Mucosa of descending colon (tissue), 3 donors: ENCODE measurements around the gene PRDM16. TPM values are rescaled to one million over a fixed set of nuclear protein-coding genes. Genes with fewer than 3 reads are reported as not detected.

Experiments
- ATAC-seq: fragments of 200-7000 bp; cut with Tn5 transposase; one replicate; pipeline ENCODE4 v1.9.1; 2020; ENCODE audit warnings: mild to moderate bottlenecking, moderate library complexity
- DNase-seq, 3 donors: peaks; one replicate each; pipeline ENCODE4 v3.0.0-alpha.2; 2020
- H3K36me3 ChIP-seq: fragments of 200-600 bp; one replicate; pipeline ENCODE4 v1.8.0; 2021; ENCODE audit warnings: low read depth, mild to moderate bottlenecking
- H3K4me1 ChIP-seq: fragments of 200-600 bp; one replicate; pipeline ENCODE4 v1.8.0; 2021; ENCODE audit warnings: low read depth, mild to moderate bottlenecking
- H3K4me3 ChIP-seq: fragments of 200-600 bp; one replicate; pipeline ENCODE4 v1.8.0; 2021; ENCODE audit warnings: mild to moderate bottlenecking
- H3K9me3 ChIP-seq: fragments of 200-600 bp; one replicate; pipeline ENCODE4 v1.8.0; 2021; ENCODE audit warnings: mild to moderate bottlenecking
- CTCF ChIP-seq: fragments of 200-600 bp; IDR thresholded peaks from one replicate; pipeline ENCODE4 v1.8.0; 2022; ENCODE audit warnings: antibody characterized with exemption, mild to moderate bottlenecking
- intact Hi-C, 2 donors: fragments of 100-400 bp; cut with DNase I in 1 of 2; cut with micrococcal nuclease in 1 of 2; formaldehyde crosslinking; loops; one replicate each; pipeline versions ENCODE4 v1.11.0 to v1.11.1; 2022; cut with DNase I, micrococcal nuclease
- total RNA-seq, 3 donors: library from RNA; stranded (reverse); fragmentation: NEBNext Ultra II Directional in 2 of 3; extraction: Animal tissue kit (Norgen Biotek cat#: 25700) in 2 of 3; gene quantifications; one replicate each; pipeline versions ENCODE4 v1.2.1 to v1.2.4, GENCODE V29; 2021 to 2023
- donor health status: DM: no; HTN: no; CAD: no; lungs with moderate emphysema.
- donor health status: DM: no; HTN: no; CAD: no.
- donor health status: DM: no; HTN: yes; CAD: no.

Gene PRDM16
- total RNA-seq, 3 donors from 2014 or later = 1.6 to 2.5 (median 2.4) TPM

DNA sequence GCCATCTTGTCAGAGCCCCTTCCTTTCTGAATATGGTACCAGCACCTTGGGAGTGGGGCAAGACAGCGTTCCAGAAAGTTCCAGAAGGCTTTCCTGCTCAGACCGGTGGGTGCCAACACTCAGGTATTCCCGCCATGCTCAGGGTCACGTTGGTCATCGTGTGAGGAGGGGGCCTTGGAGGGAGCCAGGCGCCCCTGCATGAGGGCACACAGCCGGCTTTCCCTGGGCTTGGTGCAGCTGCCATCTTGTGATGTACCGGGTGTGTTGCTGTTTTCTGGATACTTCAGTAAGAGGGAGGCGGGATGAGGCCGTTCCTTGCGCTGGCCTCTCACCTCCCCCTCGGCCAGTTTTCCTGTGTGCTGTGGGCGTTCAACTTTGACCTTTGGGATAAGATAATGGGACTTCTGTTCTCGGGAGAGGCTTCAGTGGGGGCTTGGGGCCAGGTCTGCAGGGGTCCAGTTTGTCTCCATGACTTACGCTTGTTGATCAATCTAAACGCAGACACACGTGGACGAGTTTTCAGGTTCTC, 69.7 kb downstream of the PRDM16 start:
- ATAC-seq = no peak
- TF ChIP-seq CTCF = no peak
- Histone ChIP-seq H3K9me3 (no peaks in the 10 kb centered on the region), H3K36me3 (no peaks in the 10 kb centered on the region), H3K4me3 (no peak overlapping the region), H3K4me1 (peaks cover 3% of the 10 kb centered on the region)
- DNase-seq = no peak
- intact Hi-C loops = no loop called here

DNA sequence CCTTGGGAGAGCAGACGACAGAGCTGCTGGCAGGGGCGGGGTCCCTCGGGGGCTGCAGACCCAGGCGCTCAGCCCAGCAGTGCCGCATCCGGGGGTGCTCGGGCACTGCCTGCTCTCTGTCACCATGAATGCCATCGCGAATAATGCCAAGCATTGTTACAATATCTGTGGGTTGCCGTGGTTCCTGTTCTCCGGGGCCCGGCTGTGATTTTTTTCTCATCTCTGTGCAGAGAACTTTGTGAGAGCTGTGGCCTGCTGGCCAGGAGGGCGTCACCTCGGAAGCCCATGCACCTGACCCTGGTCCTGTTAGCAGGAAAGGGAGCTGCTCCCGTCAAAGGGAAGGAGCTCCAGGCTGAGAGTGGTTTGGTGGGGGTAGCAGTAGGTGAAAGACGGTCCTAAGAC, 70.4 kb downstream of the PRDM16 start:
- DNase-seq (no peak), ATAC-seq (no peak)
- Histone ChIP-seq H3K36me3 (no peaks in the 10 kb centered on the region), H3K9me3 (no peaks in the 10 kb centered on the region), H3K4me1 (no peaks in the 10 kb centered on the region), H3K4me3 (no peak overlapping the region)
- TF ChIP-seq CTCF = no peak
- intact Hi-C loops = no loop called here

DNA sequence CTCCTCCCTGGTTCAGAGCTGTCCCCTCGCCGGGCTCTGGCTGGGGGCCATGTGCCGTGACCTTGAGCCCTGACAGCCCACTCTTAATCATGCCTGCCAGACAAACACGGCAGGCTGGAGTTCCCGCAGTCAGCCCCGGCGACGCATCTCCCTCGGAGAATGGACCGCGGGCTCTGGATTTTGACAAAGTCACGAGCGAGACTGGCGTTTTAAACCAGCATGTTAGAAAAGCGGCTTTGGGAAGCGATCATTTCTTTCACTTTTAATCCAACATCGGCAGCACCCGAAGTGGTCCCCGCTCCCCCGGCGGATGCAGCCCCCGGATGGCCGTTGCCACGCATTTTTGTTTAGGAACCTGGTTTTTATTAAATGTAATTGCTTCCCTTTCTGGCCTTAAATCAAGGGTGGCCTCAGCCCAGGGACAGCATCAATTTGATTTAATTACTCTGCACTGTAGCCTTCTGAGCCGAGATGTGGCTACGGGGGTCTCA, 70.9 kb downstream of the PRDM16 start:
- Histone ChIP-seq H3K4me3 (no peak overlapping the region), H3K4me1 (no peaks in the 10 kb centered on the region), H3K36me3 (no peaks in the 10 kb centered on the region), H3K9me3 (no peaks in the 10 kb centered on the region)
- no peak for DNase-seq
- TF ChIP-seq CTCF = no peak
- no peak for ATAC-seq
- intact Hi-C loops = no loop called here

DNA sequence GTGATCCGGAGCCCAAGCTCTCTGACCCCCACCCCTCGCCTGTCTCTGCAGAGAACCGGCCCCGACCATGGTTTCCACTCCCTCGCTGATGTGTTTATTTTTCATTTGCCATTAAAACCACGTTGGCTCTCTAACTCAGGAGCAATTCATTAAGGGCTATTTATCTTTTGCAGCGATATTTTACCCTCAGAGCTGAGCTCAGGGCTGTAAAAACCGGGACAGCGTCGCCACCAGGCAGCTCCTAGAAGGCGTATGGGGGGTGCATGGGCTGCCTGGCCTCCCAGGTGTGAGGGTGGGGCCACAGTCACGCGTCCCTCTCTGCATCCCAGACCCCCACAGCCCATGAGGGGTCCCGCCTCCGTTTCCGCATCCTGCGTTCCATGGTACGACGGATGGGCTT, 71.4 kb downstream of the PRDM16 start:
- no peak for ATAC-seq
- Histone ChIP-seq H3K4me3 (no peak overlapping the region), H3K36me3 (no peaks in the 10 kb centered on the region), H3K9me3 (no peaks in the 10 kb centered on the region), H3K4me1 (no peaks in the 10 kb centered on the region)
- DNase-seq = no peak
- TF ChIP-seq CTCF = no peak
- intact Hi-C loops = no loop called here

DNA sequence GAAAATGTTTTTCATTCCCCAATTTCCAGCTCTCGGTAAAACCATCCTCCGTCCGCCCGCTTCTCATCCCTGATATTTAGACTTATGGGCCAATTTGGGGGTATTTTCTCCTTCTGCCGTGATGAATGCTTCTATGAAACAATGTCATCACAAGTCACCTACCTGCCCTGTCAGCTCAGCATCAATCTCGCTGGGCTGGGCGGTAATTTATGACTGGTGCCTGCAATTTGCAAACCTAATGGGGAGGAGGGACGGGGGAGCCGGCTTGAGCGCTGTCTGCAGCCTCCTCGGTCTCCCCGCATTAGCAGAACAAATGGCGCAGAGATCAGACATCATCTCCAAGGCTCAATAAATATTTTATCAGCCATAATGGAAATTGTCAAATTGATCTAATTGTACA, 72.1 kb downstream of the PRDM16 start:
- intact Hi-C loops = no loop called here
- H3K4me1 ChIP-seq = no peaks in the 10 kb centered on the region
- no peak for TF ChIP-seq CTCF
- H3K4me3 ChIP-seq = no peak overlapping the region
- DNase-seq (no peak), ATAC-seq (no peak)
- no peaks in the 10 kb centered on the region for H3K36me3 ChIP-seq
- H3K9me3 ChIP-seq = no peaks in the 10 kb centered on the region

- Histone ChIP-seq H3K9me3 (no peaks in the 10 kb centered on the region), H3K36me3 (no peaks in the 10 kb centered on the region), H3K4me1 (no peaks in the 10 kb centered on the region), H3K4me3 (no peak overlapping the region)
- no peak for TF ChIP-seq CTCF
- intact Hi-C loops = no loop called here
- DNase-seq = no peak
- ATAC-seq = no peak
These were observed 72.8 kb downstream of the PRDM16 start for GRCh38 chr1:3141836-3142235.
